Keratinocyte (primary cell): ENCODE results near the gene ANKZF1. TPM values are rescaled to one million over a fixed set of nuclear protein-coding genes. Genes with fewer than 3 reads are reported as not detected.
A peak's percentile ranks its signal among the peaks of the same experiment; 100 is the strongest.

Experiments
- DNase-seq: peaks from one replicate; pipeline ENCODE4 v3.0.0-alpha.2; 2011; ENCODE audit warnings: low read depth, missing footprints, low spot score
- FAIRE-seq: peaks from 2 replicates; lab custom pipeline; 2011; peaks lifted over from hg19 to GRCh38; lab: Jason Lieb, UNC
- H2AFZ ChIP-seq: 2 replicates; pipeline ENCODE4 v1.6.0; 2012; ENCODE audit warnings: low read length, control low read depth, inconsistent platforms; ENCODE audit not compliant: control insufficient read depth
- H3K27ac ChIP-seq: 2 replicates; pipeline ENCODE4 v1.5.1; 2011; ENCODE audit warnings: low read length; ENCODE audit not compliant: control insufficient read depth, insufficient read depth
- H3K27me3 ChIP-seq: 3 replicates; pipeline ENCODE4 v1.6.0; 2011; ENCODE audit warnings: low read length; ENCODE audit not compliant: control insufficient read depth, insufficient read depth; ENCODE audit errors: extremely low read depth
- H3K36me3 ChIP-seq, 2 experiments: 2 replicates in 1 of 2; 3 replicates in 1 of 2; pipeline ENCODE4 v1.5.1; 2011; ENCODE audit warnings: low read length in 2 of 2, mild to moderate bottlenecking in 1 of 2; ENCODE audit not compliant: control insufficient read depth in 2 of 2, insufficient read depth in 2 of 2; ENCODE audit errors: extremely low read depth in 1 of 2
- H3K4me1 ChIP-seq: 3 replicates; pipeline ENCODE4 v1.5.1; 2011; ENCODE audit warnings: low read length; ENCODE audit not compliant: control insufficient read depth, insufficient read depth; ENCODE audit errors: extremely low read depth
- H3K4me2 ChIP-seq: 3 replicates; pipeline ENCODE4 v1.6.0; 2011; ENCODE audit warnings: low read depth, low read length; ENCODE audit not compliant: control insufficient read depth, insufficient read depth; ENCODE audit errors: extremely low read depth
- H3K4me3 ChIP-seq, 3 experiments: fragments of 200-600 bp in 1 of 3; sonication (generic) in 1 of 3; 2 replicates in 2 of 3; 3 replicates in 1 of 3; pipeline ENCODE4 v1.5.1; 2011 to 2016; ENCODE audit warnings: low read length in 3 of 3, mild to moderate bottlenecking in 3 of 3, control low read depth in 2 of 3, inconsistent platforms in 1 of 3, low read depth in 1 of 3, mixed read lengths in 1 of 3, mixed run types in 1 of 3, moderate library complexity in 1 of 3; ENCODE audit not compliant: control insufficient read depth in 2 of 3, insufficient read depth in 2 of 3; ENCODE audit errors: extremely low read depth in 1 of 3
- H3K79me2 ChIP-seq: 2 replicates; pipeline ENCODE4 v1.6.0; 2012; ENCODE audit warnings: low read length; ENCODE audit not compliant: control insufficient read depth, insufficient read depth
- H3K9ac ChIP-seq: 3 replicates; pipeline ENCODE4 v1.6.0; 2011; ENCODE audit warnings: low read length; ENCODE audit not compliant: control insufficient read depth, insufficient read depth; ENCODE audit errors: extremely low read depth
- H3K9me1 ChIP-seq: 3 replicates; pipeline ENCODE4 v1.6.0; 2011; ENCODE audit warnings: low read length; ENCODE audit not compliant: control insufficient read depth, insufficient read depth; ENCODE audit errors: extremely low read depth
- H3K9me3 ChIP-seq: 2 replicates; pipeline ENCODE4 v1.5.1; 2012; ENCODE audit warnings: low read depth, low read length; ENCODE audit not compliant: control insufficient read depth
- H4K20me1 ChIP-seq: 3 replicates; pipeline ENCODE4 v1.6.0; 2011; ENCODE audit warnings: low read length; ENCODE audit not compliant: control insufficient read depth, insufficient read depth; ENCODE audit errors: extremely low read depth
- CTCF ChIP-seq, 3 experiments: IDR thresholded peaks in 1 of 3; conservative IDR thresholded peaks in 1 of 3; optimal IDR thresholded peaks in 1 of 3; 2 replicates in 2 of 3; 3 replicates in 1 of 3; pipeline versions ENCODE3 to v1.5.1; 2011; ENCODE audit warnings: low read length in 3 of 3, mild to moderate bottlenecking in 3 of 3, moderate library complexity in 2 of 3, control low read depth in 1 of 3, inconsistent platforms in 1 of 3; ENCODE audit not compliant: insufficient read depth in 2 of 3; ENCODE audit errors: extremely low read depth in 1 of 3
- EZH2 ChIP-seq: IDR thresholded peaks from one replicate; pipeline ENCODE4 v1.6.1; 2012; ENCODE audit warnings: inconsistent platforms, mild to moderate bottlenecking, low read length, moderate library complexity
- dilution Hi-C: fragments of 300-500 bp; cut with MboI; formaldehyde crosslinking; loops from one replicate; pipeline ENCODE4 v1.7.0; 2020; ENCODE audit warnings: low sequenced_read_pairs; ENCODE audit not compliant: extremely low pct_ligation_motif_present
- polyA plus RNA-seq, 5 experiments: library from polyadenylated mRNA; depleted of rRNA in 3 of 5; stranded (reverse) in 3 of 5; stranded (forward) in 1 of 5; unstranded in 1 of 5; fragments of >200 nt; gene quantifications; 1 replicate in 1 of 5; 2 replicates in 3 of 5; 3 replicates in 1 of 5; pipeline versions ENCODE4 v1.2.1 to v1.2.3, GENCODE V29; 2011 to 2012; ENCODE audit warnings: missing spikeins in 2 of 5, low read depth in 1 of 5, low replicate concordance in 1 of 5

Gene ANKZF1
- polyA plus RNA-seq, 1 donor (not counting 4 experiments of a cell fraction or from before 2014, with no cell fraction given) = 35.1 TPM

- TF ChIP-seq CTCF (optimal IDR thresholded peaks at IDR 0.05 in 1 of 3, IDR thresholded peaks at IDR 0.05 in 1 of 3, conservative IDR thresholded peaks at IDR 0.05 in 1 of 3; ENCODE audit: extremely low read depth in 1 of 3, insufficient read depth in 2 of 3, low read length in 3 of 3) (peak in 1 of 3 experiments; percentile 2), EZH2 (no peak)
- H3K4me3 ChIP-seq = peak overlapping the region; percentile 48 to 88 (median 88)
- DNase-seq (no peak), FAIRE-seq (no peak)
- H3K27ac ChIP-seq = peak overlapping the region; percentile 97
- no peak overlapping the region for H2AFZ ChIP-seq
- H3K4me1 ChIP-seq = peaks cover 40% of the 10 kb centered on the region
- no peaks in the 10 kb centered on the region for H3K9me1 ChIP-seq
- H3K79me2 ChIP-seq = peaks cover 7% of the 10 kb centered on the region
- dilution Hi-C loops = no loop called here
- H3K27me3 ChIP-seq = no peaks in the 10 kb centered on the region
- peak overlapping the region; percentile 86 for H3K9ac ChIP-seq
- H3K4me2 ChIP-seq = peak overlapping the region; percentile 98
- peaks cover 23 to 27% of the 10 kb centered on the region in 2 experiments for H3K36me3 ChIP-seq
- no peaks in the 10 kb centered on the region for H3K9me3 ChIP-seq
- no peaks in the 10 kb centered on the region for H4K20me1 ChIP-seq
These were observed 50.4 kb downstream of the ANKZF1 start for GRCh38 chr2:219279916-219280516.

- no peaks in the 10 kb centered on the region for H4K20me1 ChIP-seq
- peaks cover 7% of the 10 kb centered on the region for H3K79me2 ChIP-seq
These were observed 51.0 kb downstream of the ANKZF1 start for GRCh38 chr2:219280651-219281050.

More at GRCh38 chr2:219280651-219281050, 51.0 kb downstream of the ANKZF1 start:
- TF ChIP-seq EZH2 (no peak), CTCF (optimal IDR thresholded peaks at IDR 0.05 in 1 of 3, IDR thresholded peaks at IDR 0.05 in 1 of 3, conservative IDR thresholded peaks at IDR 0.05 in 1 of 3; ENCODE audit: extremely low read depth in 1 of 3, insufficient read depth in 2 of 3, low read length in 3 of 3) (no peak)
- Histone ChIP-seq H3K4me2 (no peak overlapping the region), H3K27ac (no peak overlapping the region), H3K4me3 (no peak overlapping the region), H3K9ac (no peak overlapping the region), H3K9me3 (no peaks in the 10 kb centered on the region), H3K9me1 (no peaks in the 10 kb centered on the region), H3K36me3 (peaks cover 23 to 27% of the 10 kb centered on the region in 2 experiments), H2AFZ (no peak overlapping the region), H3K4me1 (peaks cover 42% of the 10 kb centered on the region), H3K27me3 (no peaks in the 10 kb centered on the region)
- FAIRE-seq (no peak), DNase-seq (no peak)
- dilution Hi-C loops = no loop called here
